Activated CD4-positive, alpha-beta T cell treated with anti-CD3 and anti-CD28 coated beads, Interleukin-10, Interleukin-2, amounts not matched to agents 100 ng/mL and 50 ng/mL, durations not matched to agents 16 hours and 8 hours (primary cell): Measurements from ENCODE around the gene SLC34A2.
"Not testable (repeated sequence)": the region's sequence is repeated elsewhere in the genome, so short reads cannot be mapped to it uniquely, and the experiment has no call there.

ENCODE experiments used
- DNase-seq: peaks from one replicate; pipeline ENCODE4 v3.0.0-alpha.2; 2020

Gene SLC34A2

GRCh38 chr4:25654971-25655963 lies at the start of gene SLC34A2:
Gene SLC34A2, plus strand, starts transcription at chr4:25655851. Its CDS starts 6,650 bp downstream, at chr4:25662501.
- DNase-seq: no peak

GRCh38 chr4:25608644-25609043 lies 47.0 kb upstream of the SLC34A2 start:
- DNase-seq: no peak

GRCh38 chr4:25609976-25610375 lies 45.7 kb upstream of the SLC34A2 start:
- no peak for DNase-seq

- not testable (repeated sequence) for DNase-seq
Measured at GRCh38 chr4:25613613-25614012, 42.0 kb upstream of the SLC34A2 start.

- no peak for DNase-seq
Measured at GRCh38 chr4:25614807-25615206, 40.8 kb upstream of the SLC34A2 start.

GRCh38 chr4:25621027-25621930 lies 34.4 kb upstream of the SLC34A2 start:
- no peak for DNase-seq

- no peak for DNase-seq
Measured at GRCh38 chr4:25624616-25625015, 31.0 kb upstream of the SLC34A2 start.

- no peak for DNase-seq
Measured at GRCh38 chr4:25628451-25628850, 27.2 kb upstream of the SLC34A2 start.

GRCh38 chr4:25632135-25632534 lies 23.5 kb upstream of the SLC34A2 start:
- DNase-seq: no peak

GRCh38 chr4:25633541-25633940 lies 22.1 kb upstream of the SLC34A2 start:
- no peak for DNase-seq

- no peak for DNase-seq
Measured at GRCh38 chr4:25635501-25635900, 20.1 kb upstream of the SLC34A2 start.

GRCh38 chr4:25637581-25638220 lies 17.9 kb upstream of the SLC34A2 start:
- DNase-seq: no peak

- DNase-seq: no peak
Measured at GRCh38 chr4:25638221-25638601, 17.4 kb upstream of the SLC34A2 start.

GRCh38 chr4:25638806-25639205 lies 16.8 kb upstream of the SLC34A2 start:
- DNase-seq: no peak

GRCh38 chr4:25650311-25650710 lies 5.3 kb upstream of the SLC34A2 start:
- no peak for DNase-seq

- no peak for DNase-seq
Measured at GRCh38 chr4:25651682-25652081, 4.0 kb upstream of the SLC34A2 start.

GRCh38 chr4:25654031-25654970 lies 1.4 kb upstream of the SLC34A2 start:
- no peak for DNase-seq

GRCh38 chr4:25656031-25656430 lies 380 bp downstream of the SLC34A2 start:
- no peak for DNase-seq

GRCh38 chr4:25658357-25658771 lies 2.7 kb downstream of the SLC34A2 start:
- DNase-seq: no peak

- DNase-seq: no peak
Measured at GRCh38 chr4:25658777-25659176, 3.1 kb downstream of the SLC34A2 start.

- DNase-seq: not testable (repeated sequence)
Measured at GRCh38 chr4:25661441-25661840, 5.8 kb downstream of the SLC34A2 start.

GRCh38 chr4:25662306-25662705 lies 6.7 kb downstream of the SLC34A2 start:
- no peak for DNase-seq
